OCI-LY3 (cell line): ENCODE data around the gene TXNL1.

Experiments
- EZH2phosphoT487 ChIP-seq: fragments of 200-600 bp; shearing (Covaris generic); IDR thresholded peaks from 2 replicates; pipeline ENCODE4 v1.6.1; 2018; ENCODE audit warnings: antibody characterized with exemption, mixed run types, low read depth
- TF ChIP-seq, protein P1 (sequence below): fragments of 200-600, 300-600 bp; sonication (generic); IDR thresholded peaks from 2 replicates; pipeline ENCODE4 v1.5.1; 2014; ENCODE audit warnings: antibody characterized with exemption, low read length, low read depth

DNA sequence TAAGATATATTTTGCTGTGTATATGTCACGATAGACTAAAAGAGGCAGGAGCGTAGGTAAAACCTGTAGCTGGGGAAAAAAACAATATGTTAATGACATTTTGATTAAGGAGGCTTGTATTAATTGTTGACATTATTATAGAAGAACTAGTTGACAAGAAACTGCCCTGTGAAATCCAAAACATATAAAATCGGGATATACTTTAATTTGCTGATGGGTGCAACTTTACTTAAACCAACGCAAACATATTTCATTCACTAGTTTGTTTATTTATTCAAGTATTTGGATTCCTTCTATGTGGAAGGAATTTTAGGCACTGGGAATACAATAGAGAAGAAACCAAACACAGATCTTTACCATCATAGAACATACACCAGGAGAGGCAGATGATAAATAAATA is 20.7 kb upstream of the TXNL1 start:
- TF ChIP-seq, protein P1, sequence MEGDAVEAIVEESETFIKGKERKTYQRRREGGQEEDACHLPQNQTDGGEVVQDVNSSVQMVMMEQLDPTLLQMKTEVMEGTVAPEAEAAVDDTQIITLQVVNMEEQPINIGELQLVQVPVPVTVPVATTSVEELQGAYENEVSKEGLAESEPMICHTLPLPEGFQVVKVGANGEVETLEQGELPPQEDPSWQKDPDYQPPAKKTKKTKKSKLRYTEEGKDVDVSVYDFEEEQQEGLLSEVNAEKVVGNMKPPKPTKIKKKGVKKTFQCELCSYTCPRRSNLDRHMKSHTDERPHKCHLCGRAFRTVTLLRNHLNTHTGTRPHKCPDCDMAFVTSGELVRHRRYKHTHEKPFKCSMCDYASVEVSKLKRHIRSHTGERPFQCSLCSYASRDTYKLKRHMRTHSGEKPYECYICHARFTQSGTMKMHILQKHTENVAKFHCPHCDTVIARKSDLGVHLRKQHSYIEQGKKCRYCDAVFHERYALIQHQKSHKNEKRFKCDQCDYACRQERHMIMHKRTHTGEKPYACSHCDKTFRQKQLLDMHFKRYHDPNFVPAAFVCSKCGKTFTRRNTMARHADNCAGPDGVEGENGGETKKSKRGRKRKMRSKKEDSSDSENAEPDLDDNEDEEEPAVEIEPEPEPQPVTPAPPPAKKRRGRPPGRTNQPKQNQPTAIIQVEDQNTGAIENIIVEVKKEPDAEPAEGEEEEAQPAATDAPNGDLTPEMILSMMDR, result no peak
- TF ChIP-seq EZH2phosphoT487, result no peak
